Mesendoderm (in vitro differentiated cells): Measurements from ENCODE around the gene CCDC86.

Experiments used
- DNase-seq: peaks from one replicate; pipeline ENCODE4 v3.0.0; 2013
- H2AK5ac ChIP-seq: 2 replicates; pipeline ENCODE4 v1.6.1; 2013; ENCODE audit warnings: low read length, inconsistent platforms
- H2BK120ac ChIP-seq: 2 replicates; pipeline ENCODE4 v1.6.1; 2013; ENCODE audit warnings: low read depth, mild to moderate bottlenecking, low read length, moderate library complexity, mixed read lengths
- H2BK15ac ChIP-seq: replicated peaks from 2 replicates; pipeline ENCODE4 v1.6.1; 2013; ENCODE audit warnings: low read depth, mild to moderate bottlenecking, moderate library complexity
- H2BK5ac ChIP-seq: 2 replicates; pipeline ENCODE4 v1.6.1; 2013; ENCODE audit warnings: low read length, inconsistent platforms
- H3K18ac ChIP-seq: 2 replicates; pipeline ENCODE4 v1.6.1; 2013; ENCODE audit warnings: mild to moderate bottlenecking, low read length, mixed read lengths
- H3K23ac ChIP-seq: one replicate; pipeline ENCODE4 v1.6.1; 2013; ENCODE audit warnings: low read length
- H3K27ac ChIP-seq: 2 replicates; pipeline ENCODE4 v1.5.1; 2013; ENCODE audit warnings: low read depth, mild to moderate bottlenecking, inconsistent platforms, low read length, moderate library complexity
- H3K27me3 ChIP-seq: 2 replicates; pipeline ENCODE4 v1.6.1; 2013; ENCODE audit warnings: low read length, control low read depth, mild to moderate bottlenecking, inconsistent platforms; ENCODE audit not compliant: insufficient read depth, poor library complexity
- H3K36me3 ChIP-seq: 2 replicates; pipeline ENCODE4 v1.6.1; 2013; ENCODE audit warnings: low read length, inconsistent platforms; ENCODE audit not compliant: control insufficient read depth, insufficient read depth
- H3K4ac ChIP-seq: one replicate; pipeline ENCODE4 v1.6.1; 2013; ENCODE audit warnings: low read depth, mild to moderate bottlenecking, low read length, moderate library complexity
- H3K4me1 ChIP-seq: 2 replicates; pipeline ENCODE4 v1.6.1; 2013; ENCODE audit warnings: low read depth, low read length, inconsistent platforms; ENCODE audit not compliant: control insufficient read depth
- H3K4me2 ChIP-seq: 2 replicates; pipeline ENCODE4 v1.6.1; 2013; ENCODE audit warnings: low read length
- H3K4me3 ChIP-seq: 2 replicates; pipeline ENCODE4 v1.5.1; 2013; ENCODE audit warnings: mild to moderate bottlenecking, low read length
- H3K56ac ChIP-seq: one replicate; pipeline ENCODE4 v1.6.1; 2013; ENCODE audit warnings: low read length
- H3K79me1 ChIP-seq: 2 replicates; pipeline ENCODE4 v1.6.1; 2013; ENCODE audit warnings: low read length, inconsistent platforms
- H3K79me2 ChIP-seq: 2 replicates; pipeline ENCODE4 v1.6.1; 2013; ENCODE audit warnings: mild to moderate bottlenecking, low read length; ENCODE audit not compliant: control insufficient read depth, insufficient read depth
- H3K9ac ChIP-seq: 2 replicates; pipeline ENCODE4 v1.6.1; 2013; ENCODE audit warnings: low read length, inconsistent platforms
- H4K5ac ChIP-seq: one replicate; pipeline ENCODE4 v1.6.1; 2013; ENCODE audit warnings: low read length
- H4K8ac ChIP-seq: one replicate; pipeline ENCODE4 v1.6.1; 2013; ENCODE audit warnings: low read depth, mild to moderate bottlenecking, control low read depth, low read length, moderate library complexity
- WGBS: extraction: QIAGEN DNeasy Blood & Tissue Kit; methylation state at CpG from one replicate; pipeline ENCODE4 v1.1.7; 2013; ENCODE audit warnings: low lambda C conversion rate, missing lambda C conversion rate; ENCODE audit not compliant: insufficient coverage; ENCODE audit errors: extremely low coverage; 5-methylcytosine and 5-hydroxymethylcytosine counted together

CCDC86 gene

DNA sequence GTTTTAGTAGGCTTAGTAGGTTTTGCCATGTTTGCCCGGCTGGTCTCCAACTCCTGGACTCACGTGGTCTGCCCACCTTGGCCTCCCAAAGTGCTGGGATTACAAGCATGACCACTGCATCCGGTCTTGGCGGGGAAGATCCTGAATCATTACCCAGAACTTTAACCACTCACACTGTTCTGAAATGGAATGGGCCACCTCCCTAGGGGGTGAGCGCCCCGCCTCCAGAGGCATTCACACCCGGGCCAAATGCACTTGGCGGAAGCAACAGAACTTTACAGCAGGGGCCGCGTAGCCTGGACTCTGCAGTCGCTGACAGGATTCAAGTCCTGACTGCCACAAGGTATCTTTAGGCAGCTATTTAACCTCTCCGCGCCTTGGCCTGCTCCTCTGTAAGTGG is 5.4 kb downstream of the CCDC86 start:
- H2BK5ac ChIP-seq, result no peak overlapping the region

DNA sequence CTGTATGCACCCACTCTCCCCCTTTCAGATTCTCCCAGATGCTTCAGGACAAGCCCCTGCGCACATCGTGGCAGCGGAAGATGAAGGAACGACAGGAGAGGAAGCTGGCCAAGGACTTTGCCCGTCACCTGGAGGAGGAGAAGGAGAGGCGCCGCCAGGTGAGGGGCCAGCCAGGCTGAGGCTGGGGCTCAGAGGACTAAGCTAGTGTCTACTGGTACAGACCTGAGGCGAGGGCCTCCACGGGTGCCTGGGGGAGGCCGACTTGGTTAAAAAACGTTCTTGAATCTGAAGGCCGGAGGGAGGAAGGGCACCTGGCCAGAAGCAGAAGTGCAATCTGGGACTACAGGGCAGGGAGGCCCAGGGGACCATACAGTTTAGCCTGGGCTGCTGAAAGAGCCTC is 6.0 kb downstream of the CCDC86 start:
- no peak for DNase-seq
- Histone ChIP-seq H3K4ac (no peak overlapping the region), H3K9ac (no peak overlapping the region), H2BK5ac (no peak overlapping the region), H3K27me3 (no peaks in the 10 kb centered on the region), H3K27ac (no peak overlapping the region), H3K18ac (no peak overlapping the region), H3K79me1 (peaks cover 21% of the 10 kb centered on the region), H3K4me2 (no peak overlapping the region), H2BK15ac (no peak overlapping the region), H2BK120ac (no peak overlapping the region), H3K4me3 (no peak overlapping the region), H3K4me1 (peaks cover 11% of the 10 kb centered on the region), H4K8ac (no peak overlapping the region), H3K56ac (no peak overlapping the region), H3K36me3 (peaks cover 8% of the 10 kb centered on the region), H3K23ac (no peak overlapping the region), H2AK5ac (no peak overlapping the region), H4K5ac (no peak overlapping the region), H3K79me2 (peaks cover 31% of the 10 kb centered on the region)
- no CpG with 5 or more reads among the region's 12 CpGs for WGBS

More for the DNA sequence above, 5.4 kb downstream of the CCDC86 start:
- no CpG with 5 or more reads among the region's 13 CpGs for WGBS
- no peak overlapping the region for H4K8ac ChIP-seq
- H3K79me2 ChIP-seq, result peaks cover 37% of the 10 kb centered on the region
- H3K18ac ChIP-seq, result no peak overlapping the region
- H3K9ac ChIP-seq, result no peak overlapping the region
- H2BK120ac ChIP-seq, result no peak overlapping the region
- no peak overlapping the region for H3K27ac ChIP-seq
- no peak overlapping the region for H3K23ac ChIP-seq
- DNase-seq, result no peak
- H4K5ac ChIP-seq, result no peak overlapping the region
- no peak overlapping the region for H3K4me3 ChIP-seq
- H3K4me2 ChIP-seq, result no peak overlapping the region
- H3K36me3 ChIP-seq, result peaks cover 8% of the 10 kb centered on the region
- no peak overlapping the region for H2AK5ac ChIP-seq
- H3K27me3 ChIP-seq, result no peaks in the 10 kb centered on the region
- H3K4me1 ChIP-seq, result peaks cover 11% of the 10 kb centered on the region
- no peak overlapping the region for H3K56ac ChIP-seq
- H3K4ac ChIP-seq, result no peak overlapping the region
- H2BK15ac ChIP-seq, result no peak overlapping the region
- H3K79me1 ChIP-seq, result peaks cover 21% of the 10 kb centered on the region

DNA sequence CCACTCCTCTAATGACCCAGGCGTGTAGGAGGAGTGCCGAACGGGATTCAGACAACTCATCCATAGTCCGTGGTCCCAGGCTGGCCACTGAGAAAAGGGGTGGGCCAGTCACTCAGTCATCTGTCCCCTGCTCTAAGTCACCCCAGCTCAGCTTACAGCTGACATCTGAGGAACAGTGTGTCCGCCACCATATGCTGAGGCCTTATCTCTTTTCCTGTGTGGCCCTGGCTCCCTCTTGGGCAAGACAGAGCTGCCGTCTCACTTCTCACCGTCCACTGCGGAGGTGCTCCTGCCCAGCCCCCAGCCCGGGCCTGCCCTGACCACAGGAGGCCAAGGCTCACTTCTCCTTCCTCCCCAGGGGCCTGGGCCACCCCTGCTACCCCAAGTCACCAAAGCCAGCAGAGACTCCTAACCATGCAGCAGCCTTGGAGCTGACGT is 6.8 kb downstream of the CCDC86 start:
- no peak overlapping the region for H3K18ac ChIP-seq
- H3K9ac ChIP-seq, result no peak overlapping the region
- H3K27ac ChIP-seq, result no peak overlapping the region
- no peak overlapping the region for H3K4me2 ChIP-seq
- peaks cover 8% of the 10 kb centered on the region for H3K36me3 ChIP-seq
- WGBS, result no CpG with 5 or more reads among the region's 10 CpGs
- H3K79me2 ChIP-seq, result peaks cover 23% of the 10 kb centered on the region
- H2BK120ac ChIP-seq, result no peak overlapping the region
- no peak overlapping the region for H2AK5ac ChIP-seq
- H3K4ac ChIP-seq, result no peak overlapping the region
- no peak overlapping the region for H3K23ac ChIP-seq
- H4K5ac ChIP-seq, result no peak overlapping the region
- no peaks in the 10 kb centered on the region for H3K27me3 ChIP-seq
- no peak overlapping the region for H2BK15ac ChIP-seq
- H3K4me3 ChIP-seq, result no peak overlapping the region
- H4K8ac ChIP-seq, result no peak overlapping the region
- no peak overlapping the region for H2BK5ac ChIP-seq
- no peak for DNase-seq
- peaks cover 7% of the 10 kb centered on the region for H3K4me1 ChIP-seq
- H3K79me1 ChIP-seq, result peaks cover 16% of the 10 kb centered on the region
- no peak overlapping the region for H3K56ac ChIP-seq

DNA sequence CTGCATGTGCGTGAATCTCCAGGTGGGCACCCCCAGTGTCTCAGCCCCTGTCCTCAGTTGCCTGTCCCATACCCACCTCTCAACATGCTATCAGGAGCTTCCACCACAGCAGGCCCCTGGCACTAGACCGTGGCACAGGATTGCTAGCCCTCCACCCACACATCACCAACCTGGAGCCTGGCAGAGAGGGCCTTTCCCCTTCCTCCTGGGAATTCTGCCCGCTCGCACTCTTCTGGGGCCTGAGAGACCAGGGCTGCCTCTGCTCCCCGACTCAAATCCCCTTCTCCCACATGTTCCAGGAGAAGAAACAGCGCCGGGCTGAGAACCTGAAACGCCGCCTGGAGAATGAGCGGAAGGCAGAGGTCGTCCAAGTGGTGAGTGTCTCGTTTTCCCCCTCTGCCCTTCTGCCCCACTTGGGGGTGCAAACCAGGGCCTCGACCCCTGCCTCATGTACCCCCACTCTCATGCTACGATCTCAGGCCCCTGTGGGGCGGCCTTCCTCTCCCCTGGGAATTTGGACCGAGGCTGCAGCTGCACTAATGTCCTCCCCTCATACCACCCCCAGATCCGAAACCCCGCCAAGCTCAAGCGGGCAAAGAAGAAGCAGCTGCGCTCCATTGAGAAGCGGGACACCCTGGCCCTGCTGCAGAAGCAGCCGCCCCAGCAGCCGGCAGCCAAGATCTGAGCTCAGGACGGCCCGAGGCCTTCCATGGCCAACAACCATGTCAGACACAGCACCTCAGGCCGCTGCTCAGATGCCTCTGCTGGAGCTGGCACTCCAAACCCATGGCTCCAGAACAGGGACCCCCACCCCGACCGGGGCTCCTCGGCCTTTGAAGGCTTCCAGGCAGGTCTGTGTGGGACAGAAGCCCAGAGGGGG is 8.0 kb downstream of the CCDC86 start:
- Histone ChIP-seq H3K4me1 (no peaks in the 10 kb centered on the region), H4K8ac (no peak overlapping the region), H3K4ac (no peak overlapping the region), H3K79me2 (peaks cover 11% of the 10 kb centered on the region), H3K9ac (no peak overlapping the region), H4K5ac (no peak overlapping the region), H2BK15ac (no peak overlapping the region), H3K27ac (no peak overlapping the region), H3K56ac (no peak overlapping the region), H3K18ac (no peak overlapping the region), H2BK5ac (no peak overlapping the region), H2AK5ac (no peak overlapping the region), H3K4me2 (no peak overlapping the region), H3K36me3 (peaks cover 8% of the 10 kb centered on the region), H3K79me1 (peaks cover 9% of the 10 kb centered on the region), H2BK120ac (no peak overlapping the region), H3K27me3 (no peaks in the 10 kb centered on the region), H3K4me3 (no peak overlapping the region), H3K23ac (no peak overlapping the region)
- no peak for DNase-seq
- no CpG with 5 or more reads among the region's 29 CpGs for WGBS

GRCh38 chr11:60851327-60852104 is 9.6 kb downstream of the CCDC86 start:
- WGBS, result no CpG with 5 or more reads among the region's 17 CpGs
- no peak overlapping the region for H3K4me2 ChIP-seq
- no peak overlapping the region for H2BK120ac ChIP-seq
- H3K18ac ChIP-seq, result no peak overlapping the region
- H3K36me3 ChIP-seq, result peaks cover 8% of the 10 kb centered on the region
- no peak for DNase-seq
- no peak overlapping the region for H4K8ac ChIP-seq
- no peak overlapping the region for H2BK5ac ChIP-seq
- H3K27me3 ChIP-seq, result no peaks in the 10 kb centered on the region
- H3K23ac ChIP-seq, result no peak overlapping the region
- H3K79me1 ChIP-seq, result no peaks in the 10 kb centered on the region
- no peak overlapping the region for H4K5ac ChIP-seq
- no peak overlapping the region for H3K4me3 ChIP-seq
- no peak overlapping the region for H2AK5ac ChIP-seq
- H2BK15ac ChIP-seq, result no peak overlapping the region
- H3K9ac ChIP-seq, result no peak overlapping the region
- no peak overlapping the region for H3K56ac ChIP-seq
- H3K79me2 ChIP-seq, result no peaks in the 10 kb centered on the region
- no peaks in the 10 kb centered on the region for H3K4me1 ChIP-seq
- H3K27ac ChIP-seq, result no peak overlapping the region
- H3K4ac ChIP-seq, result no peak overlapping the region
